Keratinocyte (primary cell): ENCODE data around the gene CATSPERZ. TPM values are rescaled to one million over a fixed set of nuclear protein-coding genes. Genes with fewer than 3 reads are reported as not detected.

Experiments
- DNase-seq: peaks from one replicate; pipeline ENCODE4 v3.0.0-alpha.2; 2011; ENCODE audit warnings: low read depth, missing footprints, low spot score
- FAIRE-seq: peaks from 2 replicates; lab custom pipeline; 2011; peaks lifted over from hg19 to GRCh38; lab: Jason Lieb, UNC
- H2AFZ ChIP-seq: 2 replicates; pipeline ENCODE4 v1.6.0; 2012; ENCODE audit warnings: low read length, control low read depth, inconsistent platforms; ENCODE audit not compliant: control insufficient read depth
- H3K27ac ChIP-seq: 2 replicates; pipeline ENCODE4 v1.5.1; 2011; ENCODE audit warnings: low read length; ENCODE audit not compliant: control insufficient read depth, insufficient read depth
- H3K27me3 ChIP-seq: 3 replicates; pipeline ENCODE4 v1.6.0; 2011; ENCODE audit warnings: low read length; ENCODE audit not compliant: control insufficient read depth, insufficient read depth; ENCODE audit errors: extremely low read depth
- H3K36me3 ChIP-seq, 2 experiments: 2 replicates in 1 of 2; 3 replicates in 1 of 2; pipeline ENCODE4 v1.5.1; 2011; ENCODE audit warnings: low read length in 2 of 2, mild to moderate bottlenecking in 1 of 2; ENCODE audit not compliant: control insufficient read depth in 2 of 2, insufficient read depth in 2 of 2; ENCODE audit errors: extremely low read depth in 1 of 2
- H3K4me1 ChIP-seq: 3 replicates; pipeline ENCODE4 v1.5.1; 2011; ENCODE audit warnings: low read length; ENCODE audit not compliant: control insufficient read depth, insufficient read depth; ENCODE audit errors: extremely low read depth
- H3K4me2 ChIP-seq: 3 replicates; pipeline ENCODE4 v1.6.0; 2011; ENCODE audit warnings: low read depth, low read length; ENCODE audit not compliant: control insufficient read depth, insufficient read depth; ENCODE audit errors: extremely low read depth
- H3K4me3 ChIP-seq, 3 experiments: fragments of 200-600 bp in 1 of 3; sonication (generic) in 1 of 3; 2 replicates in 2 of 3; 3 replicates in 1 of 3; pipeline ENCODE4 v1.5.1; 2011 to 2016; ENCODE audit warnings: low read length in 3 of 3, mild to moderate bottlenecking in 3 of 3, control low read depth in 2 of 3, inconsistent platforms in 1 of 3, low read depth in 1 of 3, mixed read lengths in 1 of 3, mixed run types in 1 of 3, moderate library complexity in 1 of 3; ENCODE audit not compliant: control insufficient read depth in 2 of 3, insufficient read depth in 2 of 3; ENCODE audit errors: extremely low read depth in 1 of 3
- H3K79me2 ChIP-seq: 2 replicates; pipeline ENCODE4 v1.6.0; 2012; ENCODE audit warnings: low read length; ENCODE audit not compliant: control insufficient read depth, insufficient read depth
- H3K9ac ChIP-seq: 3 replicates; pipeline ENCODE4 v1.6.0; 2011; ENCODE audit warnings: low read length; ENCODE audit not compliant: control insufficient read depth, insufficient read depth; ENCODE audit errors: extremely low read depth
- H3K9me1 ChIP-seq: 3 replicates; pipeline ENCODE4 v1.6.0; 2011; ENCODE audit warnings: low read length; ENCODE audit not compliant: control insufficient read depth, insufficient read depth; ENCODE audit errors: extremely low read depth
- H3K9me3 ChIP-seq: 2 replicates; pipeline ENCODE4 v1.5.1; 2012; ENCODE audit warnings: low read depth, low read length; ENCODE audit not compliant: control insufficient read depth
- H4K20me1 ChIP-seq: 3 replicates; pipeline ENCODE4 v1.6.0; 2011; ENCODE audit warnings: low read length; ENCODE audit not compliant: control insufficient read depth, insufficient read depth; ENCODE audit errors: extremely low read depth
- EZH2 ChIP-seq: IDR thresholded peaks from one replicate; pipeline ENCODE4 v1.6.1; 2012; ENCODE audit warnings: inconsistent platforms, mild to moderate bottlenecking, low read length, moderate library complexity
- dilution Hi-C: fragments of 300-500 bp; cut with MboI; formaldehyde crosslinking; loops from one replicate; pipeline ENCODE4 v1.7.0; 2020; ENCODE audit warnings: low sequenced_read_pairs; ENCODE audit not compliant: extremely low pct_ligation_motif_present
- polyA plus RNA-seq, 5 experiments: library from polyadenylated mRNA; depleted of rRNA in 3 of 5; stranded (reverse) in 3 of 5; stranded (forward) in 1 of 5; unstranded in 1 of 5; fragments of >200 nt; gene quantifications; 1 replicate in 1 of 5; 2 replicates in 3 of 5; 3 replicates in 1 of 5; pipeline versions ENCODE4 v1.2.1 to v1.2.3, GENCODE V29; 2011 to 2012; ENCODE audit warnings: missing spikeins in 2 of 5, low read depth in 1 of 5, low replicate concordance in 1 of 5
- TF ChIP-seq, protein P1 (sequence below), 3 experiments: IDR thresholded peaks in 1 of 3; conservative IDR thresholded peaks in 1 of 3; optimal IDR thresholded peaks in 1 of 3; 2 replicates in 2 of 3; 3 replicates in 1 of 3; pipeline versions ENCODE3 to v1.5.1; 2011; ENCODE audit warnings: low read length in 3 of 3, mild to moderate bottlenecking in 3 of 3, moderate library complexity in 2 of 3, control low read depth in 1 of 3, inconsistent platforms in 1 of 3; ENCODE audit not compliant: insufficient read depth in 2 of 3; ENCODE audit errors: extremely low read depth in 1 of 3

CATSPERZ gene
- polyA plus RNA-seq, 1 donor (not counting 4 experiments of a cell fraction or from before 2014, with no cell fraction given) = 0.29 TPM

GRCh38 chr11:64294774-64295173 is 5.4 kb upstream of the CATSPERZ start:
- Histone ChIP-seq H3K4me2 (no peak overlapping the region), H3K9ac (no peak overlapping the region), H2AFZ (no peak overlapping the region), H3K79me2 (no peaks in the 10 kb centered on the region), H3K27ac (no peak overlapping the region), H3K27me3 (peaks cover 64% of the 10 kb centered on the region), H3K4me1 (peaks cover 10% of the 10 kb centered on the region), H3K9me1 (no peaks in the 10 kb centered on the region), H3K36me3 (no peaks in the 10 kb centered on the region), H3K4me3 (no peak overlapping the region), H3K9me3 (no peaks in the 10 kb centered on the region), H4K20me1 (no peaks in the 10 kb centered on the region)
- dilution Hi-C loops = no loop called here
- no peak for TF ChIP-seq EZH2
- TF ChIP-seq, protein P1, sequence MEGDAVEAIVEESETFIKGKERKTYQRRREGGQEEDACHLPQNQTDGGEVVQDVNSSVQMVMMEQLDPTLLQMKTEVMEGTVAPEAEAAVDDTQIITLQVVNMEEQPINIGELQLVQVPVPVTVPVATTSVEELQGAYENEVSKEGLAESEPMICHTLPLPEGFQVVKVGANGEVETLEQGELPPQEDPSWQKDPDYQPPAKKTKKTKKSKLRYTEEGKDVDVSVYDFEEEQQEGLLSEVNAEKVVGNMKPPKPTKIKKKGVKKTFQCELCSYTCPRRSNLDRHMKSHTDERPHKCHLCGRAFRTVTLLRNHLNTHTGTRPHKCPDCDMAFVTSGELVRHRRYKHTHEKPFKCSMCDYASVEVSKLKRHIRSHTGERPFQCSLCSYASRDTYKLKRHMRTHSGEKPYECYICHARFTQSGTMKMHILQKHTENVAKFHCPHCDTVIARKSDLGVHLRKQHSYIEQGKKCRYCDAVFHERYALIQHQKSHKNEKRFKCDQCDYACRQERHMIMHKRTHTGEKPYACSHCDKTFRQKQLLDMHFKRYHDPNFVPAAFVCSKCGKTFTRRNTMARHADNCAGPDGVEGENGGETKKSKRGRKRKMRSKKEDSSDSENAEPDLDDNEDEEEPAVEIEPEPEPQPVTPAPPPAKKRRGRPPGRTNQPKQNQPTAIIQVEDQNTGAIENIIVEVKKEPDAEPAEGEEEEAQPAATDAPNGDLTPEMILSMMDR (optimal IDR thresholded peaks at IDR 0.05 in 1 of 3, IDR thresholded peaks at IDR 0.05 in 1 of 3, conservative IDR thresholded peaks at IDR 0.05 in 1 of 3; ENCODE audit: extremely low read depth in 1 of 3, insufficient read depth in 2 of 3, low read length in 3 of 3) = no peak
- FAIRE-seq = no peak
- no peak for DNase-seq

DNA sequence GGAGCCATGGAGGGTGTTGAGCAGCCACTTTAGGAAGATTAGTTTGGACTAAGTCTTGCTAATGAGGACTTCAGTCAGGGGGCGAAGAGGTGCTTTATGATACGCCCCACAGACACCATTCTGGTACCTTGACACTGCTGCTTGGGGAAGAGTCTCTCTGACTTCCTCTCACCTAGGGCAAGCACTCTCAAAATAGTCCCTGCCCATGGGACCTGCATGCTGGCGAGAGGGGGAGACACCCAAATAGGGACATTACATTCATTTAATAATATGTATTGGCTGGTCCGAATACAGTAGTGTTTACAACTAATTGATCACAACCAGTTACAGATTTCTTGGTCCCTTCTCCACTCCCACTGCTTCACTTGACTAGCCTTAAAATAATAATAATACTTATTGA is 4.4 kb upstream of the CATSPERZ start:
- peaks cover 19% of the 10 kb centered on the region for H3K4me1 ChIP-seq
- H3K4me3 ChIP-seq = no peak overlapping the region
- dilution Hi-C loops = no loop called here
- H3K27me3 ChIP-seq = peaks cover 71% of the 10 kb centered on the region
- H3K27ac ChIP-seq = no peak overlapping the region
- TF ChIP-seq, protein P1 (optimal IDR thresholded peaks at IDR 0.05 in 1 of 3, IDR thresholded peaks at IDR 0.05 in 1 of 3, conservative IDR thresholded peaks at IDR 0.05 in 1 of 3; ENCODE audit: extremely low read depth in 1 of 3, insufficient read depth in 2 of 3, low read length in 3 of 3) = no peak
- TF ChIP-seq EZH2 = no peak
- H3K4me2 ChIP-seq = no peak overlapping the region
- H4K20me1 ChIP-seq = no peaks in the 10 kb centered on the region
- no peak for FAIRE-seq
- H3K9me1 ChIP-seq = no peaks in the 10 kb centered on the region
- no peak overlapping the region for H2AFZ ChIP-seq
- H3K79me2 ChIP-seq = no peaks in the 10 kb centered on the region
- H3K9me3 ChIP-seq = no peaks in the 10 kb centered on the region
- DNase-seq = no peak
- no peak overlapping the region for H3K9ac ChIP-seq
- H3K36me3 ChIP-seq = no peaks in the 10 kb centered on the region
